22Rv1 (cell line): Measurements from ENCODE around the gene SPINK5.

Source experiments
- H3K27ac ChIP-seq: fragments of 450-650 bp; 2 replicates; pipeline ENCODE4 v1.5.1; 2017
- ZFX ChIP-seq: fragments of 450-650 bp; IDR thresholded peaks from 2 replicates; pipeline ENCODE4 v1.6.1; 2017; ENCODE audit warnings: antibody characterized with exemption, borderline replicate concordance
- TF ChIP-seq, protein P1 (sequence below): fragments of 450-650 bp; IDR thresholded peaks from 2 replicates; pipeline ENCODE4 v1.5.1; 2017; ENCODE audit warnings: mild to moderate bottlenecking

Gene SPINK5

DNA sequence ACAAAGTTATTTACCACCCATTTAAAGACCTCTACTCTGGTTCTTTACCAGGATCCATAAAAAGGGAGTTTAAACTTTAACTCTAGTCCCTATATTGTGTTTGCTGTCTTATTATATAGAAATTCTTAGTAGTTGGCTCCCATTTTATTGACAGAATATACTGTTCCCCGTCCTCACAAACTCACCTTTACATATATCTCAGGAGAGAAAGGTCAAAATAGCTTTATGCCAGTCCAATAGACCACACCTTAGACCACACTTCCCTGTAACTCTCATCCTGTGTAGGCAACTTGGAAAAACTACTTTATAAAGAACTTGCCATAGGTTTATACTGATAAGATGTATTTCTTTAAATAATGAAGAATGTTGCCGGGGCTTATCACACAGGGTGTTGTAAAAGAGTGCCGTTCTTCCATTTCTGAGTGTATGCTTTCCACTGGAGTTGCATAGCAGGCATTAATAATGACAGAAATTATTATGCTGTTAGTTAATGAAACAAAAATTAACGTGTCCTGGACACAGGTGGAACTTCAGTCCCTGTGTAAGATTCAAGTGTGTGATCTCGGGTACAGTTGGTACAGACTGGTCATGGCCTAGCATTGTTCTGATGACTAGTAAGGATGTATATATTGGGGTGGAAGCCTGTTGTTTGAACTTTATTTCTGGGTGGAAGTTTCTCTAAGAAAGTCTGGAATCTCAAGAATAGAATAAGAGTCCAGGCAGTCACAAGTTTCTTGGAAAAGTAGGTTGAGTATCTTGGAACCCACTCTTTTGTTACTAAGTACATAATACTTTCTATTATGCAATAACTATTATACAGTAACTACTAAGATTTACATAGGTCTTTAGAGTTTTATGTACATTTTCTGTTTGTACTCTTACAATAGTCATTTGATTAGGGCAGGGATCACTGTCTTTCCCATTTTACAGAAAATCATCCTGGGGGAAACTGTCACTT, 71.6 kb downstream of the SPINK5 start:
- TF ChIP-seq, protein P1, sequence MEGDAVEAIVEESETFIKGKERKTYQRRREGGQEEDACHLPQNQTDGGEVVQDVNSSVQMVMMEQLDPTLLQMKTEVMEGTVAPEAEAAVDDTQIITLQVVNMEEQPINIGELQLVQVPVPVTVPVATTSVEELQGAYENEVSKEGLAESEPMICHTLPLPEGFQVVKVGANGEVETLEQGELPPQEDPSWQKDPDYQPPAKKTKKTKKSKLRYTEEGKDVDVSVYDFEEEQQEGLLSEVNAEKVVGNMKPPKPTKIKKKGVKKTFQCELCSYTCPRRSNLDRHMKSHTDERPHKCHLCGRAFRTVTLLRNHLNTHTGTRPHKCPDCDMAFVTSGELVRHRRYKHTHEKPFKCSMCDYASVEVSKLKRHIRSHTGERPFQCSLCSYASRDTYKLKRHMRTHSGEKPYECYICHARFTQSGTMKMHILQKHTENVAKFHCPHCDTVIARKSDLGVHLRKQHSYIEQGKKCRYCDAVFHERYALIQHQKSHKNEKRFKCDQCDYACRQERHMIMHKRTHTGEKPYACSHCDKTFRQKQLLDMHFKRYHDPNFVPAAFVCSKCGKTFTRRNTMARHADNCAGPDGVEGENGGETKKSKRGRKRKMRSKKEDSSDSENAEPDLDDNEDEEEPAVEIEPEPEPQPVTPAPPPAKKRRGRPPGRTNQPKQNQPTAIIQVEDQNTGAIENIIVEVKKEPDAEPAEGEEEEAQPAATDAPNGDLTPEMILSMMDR: no peak
- no peak for TF ChIP-seq ZFX

DNA sequence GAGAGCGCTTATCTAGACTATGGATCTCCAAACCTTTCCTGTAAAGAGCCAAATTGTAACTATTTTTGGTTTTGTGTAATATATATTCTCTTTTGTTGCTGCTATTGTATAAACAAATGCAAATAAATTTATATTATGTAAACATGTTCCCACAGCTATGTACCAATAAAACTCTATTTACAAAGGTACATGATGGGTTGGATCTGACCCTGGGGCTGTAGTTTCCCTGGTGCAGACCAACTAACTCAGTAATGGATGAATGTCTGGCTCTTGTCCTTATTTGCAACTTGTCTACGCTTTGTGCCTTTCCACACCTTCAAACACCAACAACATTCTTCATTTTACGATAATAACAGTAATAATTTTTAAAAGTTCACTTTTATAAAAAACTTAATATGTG, 77.1 kb downstream of the SPINK5 start:
- peak overlapping the region; percentile 80 for H3K27ac ChIP-seq
- no peak for TF ChIP-seq ZFX
- TF ChIP-seq, protein P1: no peak

More for the DNA sequence above, 71.6 kb downstream of the SPINK5 start:
- H3K27ac ChIP-seq: no peak overlapping the region

DNA sequence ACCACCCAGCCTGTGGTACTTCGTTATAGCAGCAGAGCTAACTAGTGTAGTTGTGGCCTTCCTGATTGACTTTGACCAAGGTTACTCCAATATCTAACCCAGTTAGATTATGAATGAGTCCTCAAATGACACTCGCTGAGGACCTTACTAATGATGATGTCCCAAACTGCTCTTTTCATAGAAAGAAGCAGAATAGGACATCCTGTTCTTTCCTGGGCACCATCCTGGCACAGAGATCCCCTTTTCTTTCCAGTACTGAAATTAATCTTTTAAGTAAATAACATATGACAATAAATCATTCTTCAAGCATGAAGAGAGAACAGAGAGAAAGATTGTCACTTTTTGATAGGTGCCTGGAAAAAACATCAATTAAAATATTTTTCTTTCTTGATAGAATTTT, 77.9 kb downstream of the SPINK5 start:
- TF ChIP-seq ZFX: no peak
- TF ChIP-seq, protein P1: no peak
- H3K27ac ChIP-seq: peak overlapping the region; percentile 80

DNA sequence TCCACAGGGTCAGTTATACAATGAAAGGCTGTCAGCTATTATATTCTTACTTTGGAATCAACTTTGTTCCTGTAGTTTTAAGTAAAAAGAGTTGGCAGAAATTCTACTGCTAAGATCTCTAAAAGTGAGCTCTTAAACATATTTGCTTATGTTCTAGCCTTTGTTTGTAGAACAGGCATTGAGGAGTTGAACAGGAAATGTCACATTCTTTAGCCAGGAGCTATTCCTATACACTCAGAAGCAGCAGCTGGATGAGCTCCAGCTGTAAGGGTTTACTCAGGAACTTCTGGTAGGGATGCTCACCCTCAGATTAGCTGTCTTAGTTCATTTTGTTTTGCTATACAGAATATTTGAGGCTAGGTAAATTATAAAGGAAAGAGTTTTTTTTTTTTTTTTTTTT, 82.1 kb downstream of the SPINK5 start:
- TF ChIP-seq, protein P1: no peak
- TF ChIP-seq ZFX: no peak
- peak overlapping the region; percentile 92 for H3K27ac ChIP-seq

- peak overlapping the region; percentile 92 for H3K27ac ChIP-seq
- TF ChIP-seq, protein P1: no peak
- TF ChIP-seq ZFX: no peak
These were observed 82.7 kb downstream of the SPINK5 start for GRCh38 chr5:148146487-148146886.

DNA sequence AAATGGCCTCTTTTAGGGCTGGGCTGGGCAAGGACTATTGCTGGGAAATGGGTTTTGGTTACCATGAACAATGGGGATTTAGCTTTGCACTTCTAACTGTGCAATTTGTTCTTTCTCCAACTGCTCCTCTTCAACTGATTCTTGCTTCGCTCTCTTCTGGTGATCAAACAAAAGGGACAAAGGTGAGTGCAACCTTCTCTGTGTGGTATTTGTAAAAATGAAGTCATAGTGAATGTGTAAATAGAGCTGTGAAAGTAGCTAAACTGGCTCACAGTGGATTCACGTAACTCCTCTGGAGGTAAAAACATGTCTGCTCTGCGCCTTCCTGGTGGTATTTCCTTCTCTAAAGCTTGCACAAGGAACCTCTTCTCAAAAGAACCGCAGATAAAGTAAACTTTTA, 83.6 kb downstream of the SPINK5 start:
- no peak for TF ChIP-seq ZFX
- TF ChIP-seq, protein P1: no peak

DNA sequence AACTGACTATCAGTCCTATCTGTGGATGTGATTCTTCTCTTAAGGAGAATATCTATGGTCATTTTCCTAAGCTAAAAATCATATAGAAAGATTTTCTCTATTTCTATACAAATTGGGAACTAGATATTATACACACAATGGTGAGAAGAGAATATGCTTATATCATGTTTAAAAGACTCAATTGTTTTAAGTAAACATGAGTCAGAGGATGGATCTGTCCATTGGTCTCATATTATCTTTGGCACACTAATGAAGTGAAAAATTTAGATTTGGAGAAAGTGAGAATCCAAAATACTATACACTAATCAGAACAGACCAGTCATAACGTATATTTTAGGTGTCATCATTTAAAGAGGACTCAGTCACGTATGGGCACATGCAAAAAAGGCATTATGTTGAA, 88.1 kb downstream of the SPINK5 start:
- H3K27ac ChIP-seq: no peak overlapping the region
- TF ChIP-seq, protein P1: no peak
- TF ChIP-seq ZFX: no peak

More for the DNA sequence above, 83.6 kb downstream of the SPINK5 start:
- H3K27ac ChIP-seq: peak overlapping the region; percentile 92
